Adipocyte (in vitro differentiated cells): ENCODE measurements around the gene NLRP4.

Experiments used
- DNase-seq: peaks from one replicate; pipeline ENCODE4 v3.0.0-alpha.2; 2015; ENCODE audit warnings: low read depth
- H3K27me3 ChIP-seq: replicated peaks from 2 replicates; pipeline ENCODE4 v1.7.0; 2013; ENCODE audit warnings: mild to moderate bottlenecking, low read length, moderate library complexity; ENCODE audit not compliant: control insufficient read depth, insufficient read depth
- H3K36me3 ChIP-seq: 2 replicates; pipeline ENCODE4 v1.7.0; 2013; ENCODE audit warnings: low read length, mild to moderate bottlenecking, moderate library complexity; ENCODE audit not compliant: control insufficient read depth, insufficient read depth, severe bottlenecking
- H3K4me1 ChIP-seq: 2 replicates; pipeline ENCODE4 v1.7.0; 2013; ENCODE audit warnings: mild to moderate bottlenecking, low read length, moderate library complexity; ENCODE audit not compliant: control insufficient read depth, insufficient read depth
- H3K4me3 ChIP-seq: 2 replicates; pipeline ENCODE4 v1.7.0; 2013; ENCODE audit warnings: mild to moderate bottlenecking, low read length, moderate library complexity
- H3K9ac ChIP-seq: 2 replicates; pipeline ENCODE4 v1.7.0; 2013; ENCODE audit warnings: mild to moderate bottlenecking, low read length, moderate library complexity
- H3K9me3 ChIP-seq: 2 replicates; pipeline ENCODE4 v1.7.0; 2013; ENCODE audit warnings: mild to moderate bottlenecking, low read length, moderate library complexity; ENCODE audit not compliant: control insufficient read depth

Gene NLRP4

DNA sequence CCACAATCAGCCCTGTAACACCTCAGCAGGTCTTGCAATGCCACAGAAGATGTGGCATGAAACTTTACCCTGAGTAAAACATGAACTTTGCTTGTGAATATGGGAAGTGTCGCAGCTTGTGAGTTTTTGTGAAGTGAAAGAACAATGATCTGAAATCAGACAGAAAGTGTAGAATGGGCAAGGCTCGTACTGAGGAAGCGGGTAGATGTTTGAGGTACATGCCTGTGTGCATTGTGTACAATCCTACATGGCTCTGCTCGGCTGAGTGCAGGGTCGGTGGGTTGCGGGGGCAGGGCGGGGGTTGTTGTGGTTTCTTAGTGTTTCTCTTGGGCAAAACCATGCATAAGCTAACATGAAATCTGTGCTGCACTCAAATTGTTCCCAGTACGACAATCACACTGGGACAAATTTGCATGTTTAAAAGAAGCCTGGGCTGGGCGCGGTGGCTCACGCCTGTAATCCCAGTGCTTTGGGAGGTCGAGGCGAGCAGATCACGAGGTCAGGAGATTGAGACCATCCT, 94.7 kb downstream of the NLRP4 start:
- Histone ChIP-seq H3K36me3 (no peaks in the 10 kb centered on the region), H3K4me1 (no peaks in the 10 kb centered on the region), H3K27me3 (no peaks in the 10 kb centered on the region), H3K4me3 (no peak overlapping the region), H3K9me3 (peaks cover 3% of the 10 kb centered on the region), H3K9ac (no peak overlapping the region)
- no peak for DNase-seq
